MV-4-11 (cell line): ENCODE data around the gene ATP1A3.
"Not testable (repeated sequence)": the region's sequence is repeated elsewhere in the genome, so short reads cannot be mapped to it uniquely, and the experiment has no call there.

Experiments used
- DNase-seq: peaks from one replicate; lab custom pipeline; 2025; lab: John Stamatoyannopoulos, UW

ATP1A3 gene

DNA sequence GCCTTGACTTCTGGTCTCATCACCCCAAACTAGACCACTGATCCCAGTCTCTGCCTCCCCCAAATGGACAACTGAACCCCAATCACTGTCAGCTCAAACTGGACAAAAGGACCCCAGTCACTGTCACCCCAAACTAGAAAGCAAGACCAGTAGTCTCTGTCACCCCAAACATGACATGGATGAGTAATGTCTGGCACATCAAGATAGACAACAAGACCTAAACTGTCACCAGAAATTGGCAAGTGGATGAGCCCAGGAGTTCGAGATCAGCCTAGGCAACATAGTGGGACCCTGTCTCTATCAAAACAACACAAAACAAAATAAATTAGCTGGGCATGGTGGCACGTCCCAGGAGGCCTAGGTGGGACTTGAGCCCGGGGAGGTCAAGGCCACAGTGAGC lies 46.9 kb downstream of the ATP1A3 start:
- no peak for DNase-seq

DNA sequence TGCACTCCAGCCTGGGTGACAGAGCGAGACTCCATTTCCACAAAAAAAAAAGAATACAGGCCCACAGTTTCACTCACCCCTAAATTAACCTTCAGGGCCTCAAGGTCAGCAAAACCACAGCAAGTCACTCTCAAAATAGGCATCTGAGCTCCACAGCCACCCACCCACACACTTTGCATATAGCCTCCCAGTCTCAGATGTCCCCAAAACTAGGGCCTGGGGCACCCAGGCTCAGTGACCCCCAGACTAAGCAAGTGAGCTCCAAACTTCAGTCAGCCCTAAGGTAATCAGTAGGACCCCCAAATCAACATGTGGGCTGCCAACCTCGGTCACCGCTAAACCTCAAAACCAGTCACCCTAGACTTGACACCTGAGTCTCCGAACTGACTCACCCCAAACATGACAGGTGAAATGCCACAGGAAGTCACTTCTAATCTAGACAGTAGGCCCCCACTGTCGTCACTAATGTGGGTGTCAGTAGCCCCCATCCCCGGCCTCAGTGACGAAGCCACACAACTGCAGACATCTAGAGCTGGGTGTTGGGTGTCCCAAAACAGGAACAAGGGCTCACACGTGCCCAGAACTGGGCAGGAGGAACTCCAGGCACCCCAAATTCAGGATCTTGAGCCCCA lies 48.8 kb downstream of the ATP1A3 start:
- peak; percentile 28 for DNase-seq

DNA sequence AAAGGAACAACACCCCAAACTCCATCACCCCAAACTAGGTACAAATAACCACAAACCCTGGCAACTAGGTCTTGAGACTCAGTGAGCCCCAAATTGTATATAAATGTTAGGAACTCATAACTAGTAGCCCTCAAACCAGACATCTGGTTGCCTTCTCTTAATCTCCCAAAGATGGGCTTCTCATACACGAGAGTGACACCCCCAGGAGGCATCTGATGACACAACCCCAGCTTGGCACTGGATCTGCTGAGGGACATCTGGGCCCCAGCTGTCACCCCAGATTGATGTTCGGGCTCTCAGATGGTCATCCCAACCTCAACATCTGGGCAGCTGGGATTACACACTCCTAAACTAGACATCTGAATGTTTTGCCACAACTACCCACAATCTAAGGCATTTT lies 49.7 kb downstream of the ATP1A3 start:
- peak; percentile 63 for DNase-seq

DNA sequence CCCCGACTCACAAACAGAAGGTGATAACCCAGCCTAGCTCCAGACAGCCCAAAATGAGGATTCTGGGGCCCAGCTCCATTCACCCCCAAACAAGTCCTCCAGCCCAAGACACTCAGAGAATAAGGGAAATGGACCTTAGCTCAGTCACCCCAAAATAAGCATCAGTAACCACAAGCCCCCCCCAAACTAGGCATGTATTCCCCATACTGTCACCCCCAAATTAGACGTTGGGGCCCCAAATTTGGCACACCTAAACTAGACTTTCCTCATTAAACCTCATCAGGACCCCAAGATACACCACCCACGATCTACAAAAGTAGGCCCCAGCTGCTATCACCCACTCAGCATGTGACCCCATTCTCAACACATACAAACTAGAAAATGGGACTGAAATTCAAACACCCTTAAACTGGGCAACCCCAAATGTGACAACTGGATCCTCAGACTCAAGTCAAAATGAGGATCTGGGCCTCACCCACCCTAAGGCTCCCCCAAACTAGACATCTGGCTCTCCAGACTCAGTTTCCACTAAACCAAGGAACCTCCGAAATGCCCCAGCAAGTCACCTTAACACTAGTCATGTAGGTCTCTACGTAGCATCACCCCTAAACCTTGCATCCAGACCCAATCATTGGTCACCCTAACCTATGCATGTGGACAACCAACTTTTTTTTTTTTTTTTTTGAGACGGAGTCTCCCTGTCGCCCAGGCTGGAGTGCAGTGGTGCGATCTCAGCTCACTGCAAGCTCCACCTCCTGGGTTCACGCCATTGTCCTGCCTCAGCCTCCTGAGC lies 52.4 kb downstream of the ATP1A3 start:
- no peak for DNase-seq

- no peak for DNase-seq
Measured at GRCh38 chr19:41940731-41941409, 53.2 kb downstream of the ATP1A3 start.

GRCh38 chr19:41939861-41940730 lies 53.9 kb downstream of the ATP1A3 start:
- no peak for DNase-seq

- DNase-seq, result not testable (repeated sequence)
Measured at GRCh38 chr19:41939209-41939608, 54.8 kb downstream of the ATP1A3 start.

GRCh38 chr19:41937525-41938468 lies 56.2 kb downstream of the ATP1A3 start:
- DNase-seq, result peak; percentile 14

DNA sequence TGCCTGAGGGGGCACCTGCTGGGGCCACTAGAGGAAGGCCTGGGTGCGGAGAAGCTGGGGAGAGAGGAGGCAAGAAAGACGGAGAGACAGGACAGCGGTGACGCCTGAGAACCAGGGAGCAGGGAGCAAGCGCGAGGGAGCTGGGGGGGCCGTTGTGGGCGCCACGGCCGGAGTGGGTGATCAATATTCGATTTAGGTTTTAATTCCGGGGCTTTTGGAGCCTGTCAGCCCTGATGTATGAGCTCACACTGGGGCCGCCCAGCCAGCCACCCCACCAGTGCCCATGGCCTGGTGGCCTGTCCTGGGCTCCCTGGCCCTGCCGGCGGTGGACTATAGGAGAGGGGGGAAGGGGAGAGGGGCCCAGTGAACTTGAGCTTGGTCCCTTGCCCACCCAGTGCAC lies 57.1 kb downstream of the ATP1A3 start:
- DNase-seq, result no peak

GRCh38 chr19:41936416-41936850 lies 57.6 kb downstream of the ATP1A3 start:
- no peak for DNase-seq

- DNase-seq, result no peak
Measured at GRCh38 chr19:41935760-41936415, 58.1 kb downstream of the ATP1A3 start.

- peak; percentile 58 for DNase-seq
Measured at GRCh38 chr19:41934849-41935374, 59.1 kb downstream of the ATP1A3 start.

- peak; percentile 71 for DNase-seq
Measured at GRCh38 chr19:41933693-41934426, 60.2 kb downstream of the ATP1A3 start.

GRCh38 chr19:41932720-41933332 lies 61.2 kb downstream of the ATP1A3 start:
- DNase-seq, result no peak

GRCh38 chr19:41932259-41932719 lies 61.7 kb downstream of the ATP1A3 start:
- no peak for DNase-seq

DNA sequence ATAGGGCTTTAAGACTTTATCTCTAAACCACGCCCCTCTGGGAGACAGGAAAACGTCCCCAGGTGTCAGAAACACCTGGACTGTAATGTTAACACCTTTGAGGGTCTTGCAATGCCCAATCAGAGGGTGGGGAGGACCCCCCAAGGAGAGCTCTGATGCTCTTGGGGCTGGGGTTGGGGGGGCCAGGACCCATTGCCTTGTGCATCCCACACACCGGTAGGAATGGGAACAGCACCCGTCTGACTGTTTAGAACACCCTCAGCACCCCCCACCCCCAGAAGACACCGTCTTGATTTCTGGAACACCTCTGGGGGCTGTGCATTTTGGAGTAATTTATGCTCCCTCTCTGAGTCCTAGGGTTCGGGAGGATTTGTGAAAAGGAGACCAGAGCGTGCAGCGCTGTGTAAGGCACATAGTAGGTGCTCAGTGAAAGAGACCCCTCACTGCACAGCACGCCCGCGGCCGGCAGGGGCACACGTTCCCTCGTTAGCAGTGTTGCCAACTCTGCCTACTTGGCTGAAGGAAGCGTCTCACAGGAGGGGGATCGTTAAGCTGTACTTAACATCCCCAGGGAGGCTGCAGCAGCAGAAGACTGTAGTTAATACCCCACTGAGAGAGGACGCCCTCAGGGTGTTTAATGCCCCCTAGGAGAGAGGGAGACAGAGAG lies 63.0 kb downstream of the ATP1A3 start:
- DNase-seq, result peak; percentile 23

DNA sequence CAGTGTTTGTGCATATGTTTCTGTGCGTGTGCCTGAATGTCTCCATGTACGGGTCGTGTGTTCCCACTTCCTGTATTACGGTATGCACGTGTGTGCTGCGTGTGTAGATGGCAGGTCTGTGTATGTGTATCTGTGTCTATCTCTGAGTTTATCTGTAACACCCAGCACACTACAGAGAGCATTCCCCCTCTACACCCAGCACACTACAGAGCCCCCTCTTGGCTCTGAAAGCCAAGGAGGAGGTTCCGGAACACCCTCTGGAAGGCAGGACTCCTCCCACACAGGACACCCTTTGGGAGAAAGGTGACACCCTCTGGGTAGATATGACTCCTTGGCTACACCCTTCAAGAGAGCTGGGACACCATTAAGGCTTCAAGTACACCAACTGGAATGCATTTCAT lies 63.7 kb downstream of the ATP1A3 start:
- DNase-seq, result no peak

GRCh38 chr19:41929536-41930071 lies 64.4 kb downstream of the ATP1A3 start:
- no peak for DNase-seq
